Left renal cortex interstitium (tissue), 4 donors: ENCODE results near the gene ZNF410. TPM values are rescaled to one million over a fixed set of nuclear protein-coding genes. Genes with fewer than 3 reads are reported as not detected.
"Not testable (repeated sequence)": the region's sequence is repeated elsewhere in the genome, so short reads cannot be mapped to it uniquely, and the experiment has no call there.

Experiments
- DNase-seq, 4 donors: peaks; one replicate each; pipeline ENCODE4 v3.0.0-alpha.2; 2013; ENCODE audit warnings: low read depth in 4 of 4, low spot score in 2 of 4, missing footprints in 1 of 4
- polyA plus RNA-seq, 4 donors: library from polyadenylated mRNA; unstranded; fragments of 120-200 nt; gene quantifications; one replicate each; pipeline ENCODE4 v1.2.1, GENCODE V29; 2013; ENCODE audit not compliant: insufficient read length in 4 of 4

Gene ZNF410
- polyA plus RNA-seq, 4 donors = 51.2 to 65.0 (median 56.8) TPM

GRCh38 chr14:73884438-73885190 is 2.0 kb upstream of the ZNF410 start:
- no peak for DNase-seq

- peak in 2 of 4 donors; percentile 8 to 37 for DNase-seq
Observed at GRCh38 chr14:73887318-73887616, 608 bp downstream of the ZNF410 start.

- DNase-seq = no peak
Observed at GRCh38 chr14:73887694-73888459, 1.2 kb downstream of the ZNF410 start.

GRCh38 chr14:73888460-73888725 is 1.7 kb downstream of the ZNF410 start:
- no peak for DNase-seq

GRCh38 chr14:73888971-73889370 is 2.3 kb downstream of the ZNF410 start:
- DNase-seq = no peak

- DNase-seq = no peak
Observed at GRCh38 chr14:73889376-73889775, 2.7 kb downstream of the ZNF410 start.

- DNase-seq = not testable (repeated sequence)
Observed at GRCh38 chr14:73894180-73894687, 7.6 kb downstream of the ZNF410 start.

- DNase-seq = no peak
Observed at GRCh38 chr14:73895939-73896338, 9.3 kb downstream of the ZNF410 start.

GRCh38 chr14:73896521-73896920 is 9.9 kb downstream of the ZNF410 start:
- DNase-seq = no peak

- DNase-seq = no peak
Observed at GRCh38 chr14:73903028-73903427, 16.4 kb downstream of the ZNF410 start.

GRCh38 chr14:73909681-73910080 is 23.0 kb downstream of the ZNF410 start:
- no peak for DNase-seq

- DNase-seq = no peak
Observed at GRCh38 chr14:73913256-73913655, 26.6 kb downstream of the ZNF410 start.

GRCh38 chr14:73916324-73916723 is 29.7 kb downstream of the ZNF410 start:
- no peak for DNase-seq

GRCh38 chr14:73919457-73919856 is 32.8 kb downstream of the ZNF410 start:
- not testable (repeated sequence) for DNase-seq

- DNase-seq = no peak
Observed at GRCh38 chr14:73924337-73924736, 37.7 kb downstream of the ZNF410 start.

GRCh38 chr14:73935666-73936065 is 49.0 kb downstream of the ZNF410 start:
- DNase-seq = no peak

- DNase-seq = no peak
Observed at GRCh38 chr14:73936548-73936947, 49.9 kb downstream of the ZNF410 start.

GRCh38 chr14:73937012-73937411 is 50.4 kb downstream of the ZNF410 start:
- no peak for DNase-seq

- no peak for DNase-seq
Observed at GRCh38 chr14:73942180-73942579, 55.5 kb downstream of the ZNF410 start.

GRCh38 chr14:73943083-73943482 is 56.4 kb downstream of the ZNF410 start:
- DNase-seq = no peak

- DNase-seq = no peak
Observed at GRCh38 chr14:73944432-73945158, 57.9 kb downstream of the ZNF410 start.
